ENCODE measurements around the gene FAM174A.

DNA sequence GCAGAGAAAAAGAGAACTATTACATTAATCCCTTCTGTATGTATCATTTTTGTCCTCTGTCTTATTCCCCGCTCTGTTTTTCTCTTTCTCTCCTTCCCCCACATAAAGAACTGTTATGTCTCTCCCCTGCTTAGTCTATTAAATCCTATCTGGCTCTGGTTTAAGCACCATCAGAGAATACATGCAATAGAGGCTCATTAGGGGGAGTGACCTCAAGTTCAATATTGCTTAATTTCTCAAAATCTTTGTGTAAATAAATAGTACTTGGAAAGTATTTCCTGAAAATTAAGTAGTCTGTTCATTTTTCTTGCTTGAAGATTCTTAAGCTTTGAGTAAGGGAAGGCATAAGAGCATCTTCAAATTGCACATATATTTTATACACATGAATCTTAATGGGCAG, 41.2 kb upstream of the FAM174A start:
- TF ChIP-seq, protein P1, sequence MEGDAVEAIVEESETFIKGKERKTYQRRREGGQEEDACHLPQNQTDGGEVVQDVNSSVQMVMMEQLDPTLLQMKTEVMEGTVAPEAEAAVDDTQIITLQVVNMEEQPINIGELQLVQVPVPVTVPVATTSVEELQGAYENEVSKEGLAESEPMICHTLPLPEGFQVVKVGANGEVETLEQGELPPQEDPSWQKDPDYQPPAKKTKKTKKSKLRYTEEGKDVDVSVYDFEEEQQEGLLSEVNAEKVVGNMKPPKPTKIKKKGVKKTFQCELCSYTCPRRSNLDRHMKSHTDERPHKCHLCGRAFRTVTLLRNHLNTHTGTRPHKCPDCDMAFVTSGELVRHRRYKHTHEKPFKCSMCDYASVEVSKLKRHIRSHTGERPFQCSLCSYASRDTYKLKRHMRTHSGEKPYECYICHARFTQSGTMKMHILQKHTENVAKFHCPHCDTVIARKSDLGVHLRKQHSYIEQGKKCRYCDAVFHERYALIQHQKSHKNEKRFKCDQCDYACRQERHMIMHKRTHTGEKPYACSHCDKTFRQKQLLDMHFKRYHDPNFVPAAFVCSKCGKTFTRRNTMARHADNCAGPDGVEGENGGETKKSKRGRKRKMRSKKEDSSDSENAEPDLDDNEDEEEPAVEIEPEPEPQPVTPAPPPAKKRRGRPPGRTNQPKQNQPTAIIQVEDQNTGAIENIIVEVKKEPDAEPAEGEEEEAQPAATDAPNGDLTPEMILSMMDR (IDR thresholded peaks at IDR 0.05) = no peak
- TF ChIP-seq POLR2A (IDR thresholded peaks at IDR 0.05; ENCODE audit: low read depth) = no peak
